GM12874 (cell line): ENCODE results near the gene MMD2.

Experiments
- TF ChIP-seq, protein P1 (sequence below): IDR thresholded peaks from 2 replicates; pipeline ENCODE4 v1.5.1; 2011; ENCODE audit warnings: low read depth, mild to moderate bottlenecking, control low read depth, low read length, moderate library complexity; ENCODE audit not compliant: insufficient read depth

MMD2 gene

DNA sequence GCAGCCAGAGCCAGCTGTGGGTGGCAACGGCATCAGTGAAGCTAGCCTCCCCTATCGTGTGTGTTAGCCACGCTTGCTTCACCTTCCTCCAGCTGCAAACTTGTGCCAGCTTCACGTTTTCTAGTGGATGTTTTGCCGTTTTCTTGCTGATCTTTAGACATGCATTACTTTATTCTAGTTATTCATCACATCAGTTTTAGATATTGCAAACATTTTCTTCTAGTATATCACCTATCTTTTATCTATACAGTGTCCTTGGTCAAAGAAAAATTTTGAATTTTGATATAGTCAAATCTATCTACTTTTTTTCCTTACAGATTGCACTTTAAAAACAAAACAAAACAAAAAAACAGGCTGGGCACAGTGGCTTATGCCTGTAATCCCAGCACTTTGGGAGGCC is 90.5 kb downstream of the MMD2 start:
- TF ChIP-seq, protein P1, sequence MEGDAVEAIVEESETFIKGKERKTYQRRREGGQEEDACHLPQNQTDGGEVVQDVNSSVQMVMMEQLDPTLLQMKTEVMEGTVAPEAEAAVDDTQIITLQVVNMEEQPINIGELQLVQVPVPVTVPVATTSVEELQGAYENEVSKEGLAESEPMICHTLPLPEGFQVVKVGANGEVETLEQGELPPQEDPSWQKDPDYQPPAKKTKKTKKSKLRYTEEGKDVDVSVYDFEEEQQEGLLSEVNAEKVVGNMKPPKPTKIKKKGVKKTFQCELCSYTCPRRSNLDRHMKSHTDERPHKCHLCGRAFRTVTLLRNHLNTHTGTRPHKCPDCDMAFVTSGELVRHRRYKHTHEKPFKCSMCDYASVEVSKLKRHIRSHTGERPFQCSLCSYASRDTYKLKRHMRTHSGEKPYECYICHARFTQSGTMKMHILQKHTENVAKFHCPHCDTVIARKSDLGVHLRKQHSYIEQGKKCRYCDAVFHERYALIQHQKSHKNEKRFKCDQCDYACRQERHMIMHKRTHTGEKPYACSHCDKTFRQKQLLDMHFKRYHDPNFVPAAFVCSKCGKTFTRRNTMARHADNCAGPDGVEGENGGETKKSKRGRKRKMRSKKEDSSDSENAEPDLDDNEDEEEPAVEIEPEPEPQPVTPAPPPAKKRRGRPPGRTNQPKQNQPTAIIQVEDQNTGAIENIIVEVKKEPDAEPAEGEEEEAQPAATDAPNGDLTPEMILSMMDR = no peak

DNA sequence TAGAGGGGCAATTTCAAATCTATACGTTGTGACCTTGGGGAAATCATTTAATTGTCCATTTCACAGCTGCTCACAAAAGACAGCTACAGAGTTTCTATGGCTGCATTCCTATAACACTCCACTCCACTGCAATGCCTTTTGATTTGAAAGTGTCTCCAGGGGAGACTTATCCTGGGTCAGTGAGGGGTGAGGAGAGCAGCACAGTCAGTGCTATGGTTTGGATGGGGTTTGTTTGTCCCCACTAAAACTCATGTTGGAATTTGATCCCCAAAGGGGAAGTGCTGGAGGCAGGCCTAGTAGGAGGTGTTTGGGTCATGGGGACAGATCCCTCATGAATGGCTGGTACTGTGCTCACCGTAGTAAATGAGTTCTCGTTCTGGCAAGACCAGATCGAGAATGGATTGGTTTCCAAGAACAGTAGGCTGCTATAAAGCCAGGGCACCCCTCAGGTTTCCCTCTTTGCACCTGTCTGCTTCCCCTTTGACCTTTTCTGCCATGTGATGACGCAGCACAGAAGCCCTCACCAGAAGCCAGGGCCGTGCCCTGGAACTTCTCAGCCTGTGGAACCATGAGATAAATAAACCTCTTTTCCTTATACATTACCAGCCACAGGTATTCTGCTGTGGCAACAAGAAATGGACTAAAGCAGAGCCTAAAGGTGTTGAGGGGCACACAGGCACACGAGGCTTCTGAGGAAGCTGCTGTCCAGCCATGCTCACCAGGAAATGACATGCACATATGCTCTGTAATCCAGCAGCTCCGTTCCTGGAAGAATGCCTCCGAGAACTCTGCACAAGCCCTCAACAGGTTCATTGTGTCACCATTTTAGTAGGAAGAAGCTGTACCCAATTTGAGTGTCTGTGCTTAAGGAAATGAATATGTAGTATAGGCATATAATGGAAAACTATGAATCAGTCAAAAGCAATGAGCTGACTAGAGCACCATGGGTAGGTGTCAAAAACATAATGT is 92.2 kb downstream of the MMD2 start:
- TF ChIP-seq, protein P1 = no peak

DNA sequence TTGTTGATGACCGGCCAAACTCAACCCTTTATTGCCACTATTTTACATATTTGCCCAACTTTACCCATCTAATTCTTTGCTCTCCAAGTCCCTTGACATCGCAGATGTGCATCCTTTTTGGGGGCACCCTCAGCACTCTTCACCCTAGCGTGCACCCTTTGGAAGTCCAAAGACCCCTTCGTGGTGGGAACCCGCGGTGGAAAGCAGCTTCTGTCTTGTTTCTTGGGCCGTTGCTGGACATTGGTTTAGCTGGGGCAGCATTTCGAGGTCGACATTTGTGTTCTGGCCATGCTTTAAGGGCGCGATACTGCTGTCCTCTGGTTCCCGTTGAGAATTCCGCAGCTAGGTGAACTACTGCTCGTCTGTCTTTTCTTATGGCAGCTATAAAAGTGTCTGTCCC is 96.8 kb downstream of the MMD2 start:
- TF ChIP-seq, protein P1 = no peak

DNA sequence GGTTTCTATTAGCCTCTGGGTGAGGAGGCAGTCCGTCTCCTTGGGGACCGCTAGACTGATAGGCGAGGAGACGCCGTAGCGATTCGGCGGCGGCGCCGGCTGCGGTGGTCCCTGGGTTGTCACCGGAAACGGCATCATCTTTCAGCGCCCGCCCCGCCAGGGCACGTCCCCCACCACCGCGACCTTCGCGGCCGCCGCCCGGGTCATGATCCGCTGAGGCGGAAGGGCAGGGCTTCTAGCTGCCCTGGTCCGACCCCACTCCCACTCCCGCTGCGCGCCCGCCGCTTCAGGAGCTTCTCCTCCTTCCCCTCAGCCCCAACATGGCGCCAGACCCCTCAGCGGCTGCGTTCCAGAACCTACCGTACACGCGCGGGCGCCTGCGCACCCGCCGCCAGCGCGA is 97.3 kb downstream of the MMD2 start, which contains the start of gene PAPOLB:
Gene PAPOLB (minus strand): TSS at position 358 of the 400 bp plus-strand sequence. CDS start 220 bp downstream, at position 138.
- TF ChIP-seq, protein P1 = no peak

DNA sequence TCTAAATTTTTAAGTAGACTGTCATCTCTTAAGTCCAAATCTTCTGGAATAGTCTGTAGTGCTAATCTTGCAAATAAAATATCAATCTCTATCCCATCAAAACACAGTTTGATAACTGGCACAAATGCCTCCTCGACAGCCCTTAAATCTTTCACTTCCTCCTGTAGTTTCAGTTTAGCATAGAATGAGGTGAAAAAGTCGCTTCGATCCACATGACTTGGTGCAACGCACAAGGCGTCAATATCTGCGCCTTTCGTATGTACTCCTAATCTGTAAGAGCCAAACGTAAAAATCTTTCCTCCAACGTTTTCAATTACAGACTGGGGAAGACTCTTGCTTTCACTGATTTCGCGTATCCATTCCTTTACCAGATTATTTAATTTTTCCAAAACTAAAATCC is 97.8 kb downstream of the MMD2 start:
- TF ChIP-seq, protein P1 = no peak

DNA sequence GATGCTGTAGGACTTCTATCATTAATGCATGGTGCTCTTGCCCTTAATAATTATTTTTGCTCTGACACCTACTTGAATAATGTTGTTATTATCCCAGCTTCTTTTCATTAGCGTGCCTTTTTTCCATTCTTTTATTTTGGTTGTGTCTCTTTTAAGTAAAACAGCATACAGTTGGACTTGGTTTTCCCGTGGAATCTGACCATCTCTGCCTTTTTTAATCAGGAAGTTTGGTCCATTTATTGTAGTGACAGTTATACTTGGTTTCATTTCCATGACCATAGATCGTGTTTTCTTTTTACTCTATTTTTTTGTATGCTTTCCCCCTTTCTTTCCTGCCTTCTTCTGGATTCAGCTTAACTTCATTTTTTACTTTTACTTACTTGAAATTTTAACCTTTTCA is 101.8 kb downstream of the MMD2 start:
- TF ChIP-seq, protein P1 = no peak

DNA sequence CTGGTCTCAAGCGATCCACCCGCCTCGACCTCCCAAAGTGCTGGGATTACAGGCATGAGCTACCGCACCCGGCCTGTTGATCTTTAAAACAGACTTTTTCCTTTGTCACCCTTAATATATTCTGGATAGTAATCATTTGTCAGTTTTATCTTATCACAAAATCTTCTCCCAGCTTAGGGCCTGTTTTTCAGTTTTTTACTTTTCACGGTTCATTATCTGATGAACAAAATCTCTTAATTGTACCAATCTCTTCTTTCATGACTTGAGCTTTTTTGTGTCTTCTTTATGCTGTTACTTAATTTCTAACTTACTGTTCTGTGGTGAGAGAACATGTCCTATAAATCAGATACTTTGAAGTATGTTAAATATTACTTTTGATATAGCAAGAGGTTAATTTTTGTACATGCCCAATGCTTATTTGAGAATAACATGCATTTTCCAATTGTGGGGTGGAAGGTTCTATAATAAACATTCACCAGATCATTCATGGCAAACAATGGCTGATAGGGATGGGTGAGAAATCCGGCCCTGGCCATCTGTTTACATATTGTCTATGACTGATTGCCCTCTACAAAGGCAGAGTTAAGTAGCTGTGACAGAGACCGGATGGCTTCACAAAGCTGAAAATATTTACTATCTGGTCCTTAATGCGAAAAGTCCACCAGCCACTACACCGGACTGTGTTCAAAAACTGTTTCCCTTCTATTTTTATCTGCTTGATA is 102.5 kb downstream of the MMD2 start:
- TF ChIP-seq, protein P1 = no peak
